K562 (cell line): ENCODE data around the gene MED31. TPM values are rescaled to one million over a fixed set of nuclear protein-coding genes. Genes with fewer than 3 reads are reported as not detected.

Experiments
- AFF4 ChIP-seq: sonication (generic); formaldehyde crosslinking; IDR thresholded peaks from 2 replicates; pipeline ENCODE4 v1.8.0; 2023; ENCODE audit warnings: mild to moderate bottlenecking, missing genetic modification reagents
- CHD1 ChIP-seq: fragments of 200-600 bp; sonication (generic); IDR thresholded peaks from one replicate; pipeline ENCODE4 v1.6.1; 2012; ENCODE audit warnings: mild to moderate bottlenecking, moderate library complexity, low read length, inconsistent platforms
- ELF2 ChIP-seq: fragments of 250-450 bp; sonication (Bioruptor Pico); IDR thresholded peaks from 2 replicates; pipeline ENCODE4 v1.5.0; 2021; ENCODE audit warnings: mild to moderate bottlenecking
- GMEB1 ChIP-seq: fragments of 250-450 bp; sonication (Bioruptor Pico); IDR thresholded peaks from 2 replicates; pipeline ENCODE4 v1.4.0; 2020; ENCODE audit warnings: mild to moderate bottlenecking
- HLTF ChIP-seq: fragments of 450-650 bp; IDR thresholded peaks from 2 replicates; pipeline ENCODE4 v1.6.1; 2016
- LCOR ChIP-seq: sonication (generic); formaldehyde crosslinking; IDR thresholded peaks from 2 replicates; pipeline ENCODE4 v1.8.0; 2022; ENCODE audit warnings: mild to moderate bottlenecking, missing genetic modification reagents
- PRMT5 ChIP-seq: sonication (generic); formaldehyde crosslinking; IDR thresholded peaks from 2 replicates; pipeline ENCODE4 v1.5.0; 2020; ENCODE audit warnings: missing genetic modification reagents
- SRF ChIP-seq, 2 experiments: fragments of 250-450, 450-650 bp in 1 of 2; sonication (Bioruptor Pico) in 1 of 2; sonication (generic) in 1 of 2; formaldehyde crosslinking; IDR thresholded peaks; 2 replicates each; pipeline versions ENCODE4 v1.5.0 to v1.5.1; 2020 to 2022; ENCODE audit warnings: mild to moderate bottlenecking in 1 of 2, missing genetic modification reagents in 1 of 2
- SRSF9 ChIP-seq: fragments of 200-400 bp; formaldehyde crosslinking; IDR thresholded peaks from 2 replicates; pipeline ENCODE4 v1.6.1; 2017; ENCODE audit warnings: low read depth, low read length, borderline replicate concordance
- XRCC5 ChIP-seq: fragments of 200-400 bp; formaldehyde crosslinking; IDR thresholded peaks from 2 replicates; pipeline ENCODE4 v1.6.1; 2017; ENCODE audit warnings: low read depth, mild to moderate bottlenecking, low read length
- ZBTB40 ChIP-seq, 2 experiments: fragments of 450-650 bp in 1 of 2; sonication (generic) in 1 of 2; formaldehyde crosslinking in 1 of 2; IDR thresholded peaks; 2 replicates each; pipeline versions ENCODE4 v1.7.1 to v1.9.0; 2016 to 2022; ENCODE audit warnings: inconsistent platforms in 1 of 2, mild to moderate bottlenecking in 1 of 2, missing genetic modification reagents in 1 of 2
- ZNF197 ChIP-seq: fragments of 200-800 bp; sonication (Bioruptor generic); IDR thresholded peaks from 2 replicates; pipeline ENCODE4 v1.6.1; 2016; ENCODE audit warnings: low read depth, missing genetic modification characterization, missing compliant biosample characterization
- polyA plus RNA-seq, 8 experiments: library from polyadenylated mRNA; depleted of rRNA in 4 of 8; stranded (reverse) in 5 of 8; unstranded in 3 of 8; fragments of >200 nt; fragmentation: Nextera tagmentation in 2 of 8; fragmentation: Illumina TruSeq in 1 of 8; extraction: Ambion mirVana in 2 of 8; extraction: Trizol in 1 of 8; gene quantifications; 2 replicates each; pipeline versions ENCODE4 v1.2.1 to v1.2.3, GENCODE V29; 2011 to 2014; ENCODE audit warnings: inconsistent platforms in 1 of 8, missing spikeins in 1 of 8
- total RNA-seq, 7 experiments: library from RNA; depleted of rRNA in 6 of 7; stranded (reverse); fragments of >200 nt in 6 of 7; fragmentation: Illumina TruSeq in 2 of 7; extraction: Trizol in 2 of 7; gene quantifications; 2 replicates each; pipeline versions ENCODE4 v1.2.1 to v1.2.3, GENCODE V29; 2011 to 2021; ENCODE audit warnings: low replicate concordance in 1 of 7

Gene MED31
- total and polyA plus RNA-seq, 9 of the 15 experiments (the other 6 are each of a cell fraction or from before 2014, with no cell fraction given): 6.4 to 39.9 (median 14.6) TPM

GRCh38 chr17:6684881-6685767 is 33.7 kb upstream of the MED31 start (continued):
- TF ChIP-seq ZBTB40 (IDR thresholded peaks at IDR 0.05): no peak
- no peak for TF ChIP-seq ZBTB40 (CRISPR knock-in tag; IDR thresholded peaks at IDR 0.05)
- TF ChIP-seq SRF (CRISPR knock-in tag; IDR thresholded peaks at IDR 0.05): no peak
- TF ChIP-seq PRMT5 (CRISPR knock-in tag): no peak
- TF ChIP-seq AFF4: no peak
- no peak for TF ChIP-seq CHD1
- no peak for TF ChIP-seq HLTF
- TF ChIP-seq LCOR (CRISPR knock-in tag): no peak
- TF ChIP-seq ELF2 (CRISPR knock-in tag): no peak
- no peak for TF ChIP-seq SRSF9
- no peak for TF ChIP-seq ZNF197 (CRISPR knock-in tag)
- TF ChIP-seq GMEB1: no peak
- no peak for TF ChIP-seq XRCC5
